Mesothelial cell of epicardium (in vitro differentiated cells): ENCODE data around the gene TNFRSF19. TPM values are rescaled to one million over a fixed set of nuclear protein-coding genes. Genes with fewer than 3 reads are reported as not detected.
A peak's percentile ranks its signal among the peaks of the same experiment; 100 is the strongest.

Experiments used
- DNase-seq, 2 experiments: peaks; one replicate each; pipeline ENCODE4 v3.0.0; 2021; ENCODE audit warnings: low spot score in 2 of 2; ENCODE audit not compliant: unreplicated experiment in 2 of 2
- H3K27ac Mint-ChIP-seq: 2 replicates; pipeline ENCODE4 v1.8.0; 2021; ENCODE audit warnings: mixed read lengths
- H3K27me3 Mint-ChIP-seq: 2 replicates; pipeline ENCODE4 v1.8.0; 2021; ENCODE audit warnings: low read depth, mixed read lengths
- H3K36me3 Mint-ChIP-seq: 2 replicates; pipeline ENCODE4 v1.8.0; 2021; ENCODE audit warnings: mixed read lengths
- H3K4me1 Mint-ChIP-seq: 2 replicates; pipeline ENCODE4 v1.8.0; 2021; ENCODE audit warnings: mixed read lengths
- H3K4me3 Mint-ChIP-seq: 2 replicates; pipeline ENCODE4 v1.8.0; 2021; ENCODE audit warnings: mild to moderate bottlenecking, moderate library complexity, mixed read lengths
- H3K9me3 Mint-ChIP-seq: 2 replicates; pipeline ENCODE4 v1.8.0; 2021; ENCODE audit warnings: mixed read lengths
- total RNA-seq: library from RNA; stranded (reverse); gene quantifications from 3 replicates; pipeline ENCODE4 v1.2.1, GENCODE V29; 2021
- TF ChIP-seq, protein P1 (sequence below): fragments of 200-600 bp; sonication (generic); IDR thresholded peaks from one replicate; pipeline ENCODE4 v1.5.0; 2021; ENCODE audit warnings: antibody characterized with exemption; ENCODE audit not compliant: unreplicated experiment

Gene TNFRSF19
- total RNA-seq, 1 donor from 2014 or later: 43.5 TPM

DNA sequence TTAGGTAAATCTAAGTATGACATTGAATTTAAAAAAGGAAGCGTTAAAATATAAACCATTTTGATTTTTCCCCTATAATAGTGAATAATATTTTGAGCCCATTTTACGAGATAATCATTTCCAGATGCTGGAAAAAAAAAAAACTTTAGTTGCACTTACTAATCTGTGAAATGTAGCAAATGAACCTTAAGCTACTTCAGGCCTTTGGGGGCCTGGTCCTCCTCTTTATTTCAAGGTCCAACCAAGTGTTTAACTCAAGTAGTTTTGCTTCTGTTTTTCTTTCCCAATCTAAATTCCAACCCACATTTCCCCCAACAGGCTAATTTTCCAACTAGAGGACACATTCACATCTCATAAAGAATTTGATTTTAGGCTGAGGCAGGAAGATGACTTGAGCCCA, 101.2 kb downstream of the TNFRSF19 start:
- no peaks in the 10 kb centered on the region for H3K27me3 Mint-ChIP-seq
- peaks cover 12% of the 10 kb centered on the region for H3K36me3 Mint-ChIP-seq
- peak overlapping the region; percentile 73 for H3K27ac Mint-ChIP-seq
- H3K4me1 Mint-ChIP-seq: peaks cover 35% of the 10 kb centered on the region
- no peaks in the 10 kb centered on the region for H3K9me3 Mint-ChIP-seq
- TF ChIP-seq, protein P1, sequence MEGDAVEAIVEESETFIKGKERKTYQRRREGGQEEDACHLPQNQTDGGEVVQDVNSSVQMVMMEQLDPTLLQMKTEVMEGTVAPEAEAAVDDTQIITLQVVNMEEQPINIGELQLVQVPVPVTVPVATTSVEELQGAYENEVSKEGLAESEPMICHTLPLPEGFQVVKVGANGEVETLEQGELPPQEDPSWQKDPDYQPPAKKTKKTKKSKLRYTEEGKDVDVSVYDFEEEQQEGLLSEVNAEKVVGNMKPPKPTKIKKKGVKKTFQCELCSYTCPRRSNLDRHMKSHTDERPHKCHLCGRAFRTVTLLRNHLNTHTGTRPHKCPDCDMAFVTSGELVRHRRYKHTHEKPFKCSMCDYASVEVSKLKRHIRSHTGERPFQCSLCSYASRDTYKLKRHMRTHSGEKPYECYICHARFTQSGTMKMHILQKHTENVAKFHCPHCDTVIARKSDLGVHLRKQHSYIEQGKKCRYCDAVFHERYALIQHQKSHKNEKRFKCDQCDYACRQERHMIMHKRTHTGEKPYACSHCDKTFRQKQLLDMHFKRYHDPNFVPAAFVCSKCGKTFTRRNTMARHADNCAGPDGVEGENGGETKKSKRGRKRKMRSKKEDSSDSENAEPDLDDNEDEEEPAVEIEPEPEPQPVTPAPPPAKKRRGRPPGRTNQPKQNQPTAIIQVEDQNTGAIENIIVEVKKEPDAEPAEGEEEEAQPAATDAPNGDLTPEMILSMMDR: no peak
- DNase-seq: no peak
- H3K4me3 Mint-ChIP-seq: no peak overlapping the region

DNA sequence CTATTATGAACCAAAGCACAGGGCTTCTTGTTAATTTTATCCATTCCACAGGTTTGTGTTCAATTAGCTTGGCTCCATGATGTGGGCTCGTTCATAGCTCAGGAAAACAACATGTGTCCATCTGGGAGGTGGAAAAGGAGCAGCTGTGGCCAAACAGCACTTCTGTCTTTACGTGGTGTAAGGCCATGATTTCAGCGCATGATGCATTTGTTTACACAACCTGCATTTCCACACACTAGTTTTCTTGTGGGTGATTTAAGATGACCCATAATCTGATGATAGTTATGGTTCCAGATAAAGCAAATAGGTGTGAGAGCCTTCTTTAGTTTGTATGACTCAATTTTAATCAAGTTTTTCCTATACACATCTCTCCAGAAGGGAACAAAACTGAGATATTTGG, 101.7 kb downstream of the TNFRSF19 start:
- DNase-seq: no peak
- Mint-ChIP-seq H3K4me1 (peaks cover 33% of the 10 kb centered on the region), H3K27ac (no peak overlapping the region), H3K36me3 (peaks cover 13% of the 10 kb centered on the region), H3K9me3 (no peaks in the 10 kb centered on the region), H3K27me3 (no peaks in the 10 kb centered on the region), H3K4me3 (no peak overlapping the region)
- TF ChIP-seq, protein P1: no peak

DNA sequence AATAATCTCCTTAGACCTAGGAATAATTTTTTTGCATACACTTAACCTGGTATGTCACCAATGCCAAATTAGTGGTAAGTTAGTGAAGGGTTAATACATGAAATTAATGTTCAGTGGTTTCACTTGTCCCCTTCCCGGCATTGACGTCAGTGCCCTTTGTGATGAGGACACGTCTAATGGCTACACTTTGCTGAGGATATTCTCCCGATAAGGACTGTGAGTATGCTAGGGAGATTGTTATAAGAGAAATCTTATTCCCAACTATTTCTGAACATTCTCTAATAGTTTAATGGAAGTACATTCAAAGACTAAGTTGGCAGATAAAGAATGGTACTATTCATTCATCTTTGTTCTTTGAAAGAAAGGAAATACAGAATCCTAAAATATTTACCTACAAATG, 102.4 kb downstream of the TNFRSF19 start:
- Mint-ChIP-seq H3K9me3 (no peaks in the 10 kb centered on the region), H3K4me1 (peaks cover 33% of the 10 kb centered on the region), H3K27me3 (no peaks in the 10 kb centered on the region), H3K4me3 (no peak overlapping the region), H3K27ac (peak overlapping the region; percentile 30), H3K36me3 (peaks cover 16% of the 10 kb centered on the region)
- no peak for DNase-seq
- TF ChIP-seq, protein P1: no peak

- H3K9me3 Mint-ChIP-seq: no peaks in the 10 kb centered on the region
- H3K4me3 Mint-ChIP-seq: no peak overlapping the region
- H3K27me3 Mint-ChIP-seq: no peaks in the 10 kb centered on the region
- H3K27ac Mint-ChIP-seq: peak overlapping the region; percentile 76
- H3K4me1 Mint-ChIP-seq: peaks cover 33% of the 10 kb centered on the region
- DNase-seq: no peak
- peaks cover 13% of the 10 kb centered on the region for H3K36me3 Mint-ChIP-seq
- TF ChIP-seq, protein P1: no peak
These were observed 103.1 kb downstream of the TNFRSF19 start for GRCh38 chr13:23673354-23673753.

DNA sequence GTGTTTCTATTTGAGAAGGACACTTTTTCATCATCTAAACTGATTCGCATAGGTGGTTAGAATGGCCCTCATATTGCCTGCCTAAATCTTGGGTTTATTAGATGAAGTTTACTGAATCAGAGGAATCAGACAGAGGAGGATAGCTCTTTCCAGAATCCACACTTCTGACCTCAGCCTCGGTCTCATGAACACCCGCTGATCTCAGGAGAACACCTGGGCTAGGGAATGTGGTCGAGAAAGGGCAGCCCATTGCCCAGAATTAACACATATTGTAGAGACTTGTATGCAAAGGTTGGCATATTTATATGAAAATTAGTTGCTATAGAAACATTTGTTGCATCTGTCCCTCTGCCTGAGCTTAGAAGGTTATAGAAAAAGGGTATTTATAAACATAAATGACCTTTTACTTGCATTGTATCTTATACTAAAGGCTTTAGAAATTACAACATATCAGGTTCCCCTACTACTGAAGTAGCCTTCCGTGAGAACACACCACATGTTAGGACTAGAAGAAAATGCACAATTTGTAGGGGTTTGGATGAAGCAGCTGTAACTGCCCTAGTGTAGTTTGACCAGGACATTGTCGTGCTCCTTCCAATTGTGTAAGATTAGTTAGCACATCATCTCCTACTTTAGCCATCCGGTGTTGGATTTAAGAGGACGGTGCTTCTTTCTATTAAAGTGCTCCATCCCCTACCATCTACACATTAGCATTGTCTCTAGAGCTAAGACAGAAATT, 103.8 kb downstream of the TNFRSF19 start:
- Mint-ChIP-seq H3K9me3 (no peaks in the 10 kb centered on the region), H3K4me1 (peaks cover 37% of the 10 kb centered on the region), H3K36me3 (peaks cover 9% of the 10 kb centered on the region), H3K4me3 (no peak overlapping the region), H3K27ac (peak overlapping the region; percentile 76), H3K27me3 (no peaks in the 10 kb centered on the region)
- no peak for DNase-seq
- TF ChIP-seq, protein P1: no peak
